NOMO-1 treated with dmso at 0.1 percent for 144 hours (cell line): ENCODE results near the gene UBR3.

ENCODE experiments used
- DNase-seq: peaks from one replicate; lab custom pipeline; 2025; ENCODE audit not compliant: unreplicated experiment; lab: John Stamatoyannopoulos, UW

The UBR3 gene

GRCh38 chr2:170039401-170040172 lies 212.3 kb downstream of the UBR3 start:
- no peak for DNase-seq

GRCh38 chr2:170044751-170045478 lies 217.7 kb downstream of the UBR3 start:
- DNase-seq: no peak

- DNase-seq: no peak
Measured at GRCh38 chr2:170047331-170048065, 220.2 kb downstream of the UBR3 start.

GRCh38 chr2:170052151-170052550 lies 224.9 kb downstream of the UBR3 start:
- no peak for DNase-seq

GRCh38 chr2:170054997-170055396 lies 227.7 kb downstream of the UBR3 start:
- DNase-seq: no peak

GRCh38 chr2:170056900-170057299 lies 229.6 kb downstream of the UBR3 start:
- DNase-seq: no peak

GRCh38 chr2:170063456-170064235 lies 236.4 kb downstream of the UBR3 start:
- no peak for DNase-seq

- DNase-seq: no peak
Measured at GRCh38 chr2:170070778-170071177, 243.5 kb downstream of the UBR3 start.

GRCh38 chr2:170073288-170073687 lies 246.0 kb downstream of the UBR3 start:
- no peak for DNase-seq

GRCh38 chr2:170076189-170076588 lies 248.9 kb downstream of the UBR3 start:
- no peak for DNase-seq

- no peak for DNase-seq
Measured at GRCh38 chr2:170077830-170078569, 250.7 kb downstream of the UBR3 start.

GRCh38 chr2:170084820-170085491 lies 257.7 kb downstream of the UBR3 start:
- DNase-seq: no peak

GRCh38 chr2:170086117-170086688 lies 258.9 kb downstream of the UBR3 start:
- DNase-seq: no peak

GRCh38 chr2:170086751-170087412 lies 259.6 kb downstream of the UBR3 start:
- no peak for DNase-seq

- DNase-seq: no peak
Measured at GRCh38 chr2:170087413-170087793, 260.1 kb downstream of the UBR3 start.

- no peak for DNase-seq
Measured at GRCh38 chr2:170088776-170089175, 261.5 kb downstream of the UBR3 start.

- DNase-seq: no peak
Measured at GRCh38 chr2:170090229-170090628, 263.0 kb downstream of the UBR3 start.

GRCh38 chr2:170091436-170091835 lies 264.2 kb downstream of the UBR3 start:
- DNase-seq: no peak
